ENCODE measurements around the gene OPA1. TPM values are rescaled to one million over a fixed set of nuclear protein-coding genes. Genes with fewer than 3 reads are reported as not detected.

Gene OPA1
- total and polyA plus RNA-seq, 2 of the 13 experiments (the other 11 are each of a cell fraction or from before 2014, with no cell fraction given) = 26.7 to 78.5 TPM

GRCh38 chr3:193640165-193640715 lies 47.2 kb downstream of the OPA1 start (continued):
- TF ChIP-seq, protein P1, sequence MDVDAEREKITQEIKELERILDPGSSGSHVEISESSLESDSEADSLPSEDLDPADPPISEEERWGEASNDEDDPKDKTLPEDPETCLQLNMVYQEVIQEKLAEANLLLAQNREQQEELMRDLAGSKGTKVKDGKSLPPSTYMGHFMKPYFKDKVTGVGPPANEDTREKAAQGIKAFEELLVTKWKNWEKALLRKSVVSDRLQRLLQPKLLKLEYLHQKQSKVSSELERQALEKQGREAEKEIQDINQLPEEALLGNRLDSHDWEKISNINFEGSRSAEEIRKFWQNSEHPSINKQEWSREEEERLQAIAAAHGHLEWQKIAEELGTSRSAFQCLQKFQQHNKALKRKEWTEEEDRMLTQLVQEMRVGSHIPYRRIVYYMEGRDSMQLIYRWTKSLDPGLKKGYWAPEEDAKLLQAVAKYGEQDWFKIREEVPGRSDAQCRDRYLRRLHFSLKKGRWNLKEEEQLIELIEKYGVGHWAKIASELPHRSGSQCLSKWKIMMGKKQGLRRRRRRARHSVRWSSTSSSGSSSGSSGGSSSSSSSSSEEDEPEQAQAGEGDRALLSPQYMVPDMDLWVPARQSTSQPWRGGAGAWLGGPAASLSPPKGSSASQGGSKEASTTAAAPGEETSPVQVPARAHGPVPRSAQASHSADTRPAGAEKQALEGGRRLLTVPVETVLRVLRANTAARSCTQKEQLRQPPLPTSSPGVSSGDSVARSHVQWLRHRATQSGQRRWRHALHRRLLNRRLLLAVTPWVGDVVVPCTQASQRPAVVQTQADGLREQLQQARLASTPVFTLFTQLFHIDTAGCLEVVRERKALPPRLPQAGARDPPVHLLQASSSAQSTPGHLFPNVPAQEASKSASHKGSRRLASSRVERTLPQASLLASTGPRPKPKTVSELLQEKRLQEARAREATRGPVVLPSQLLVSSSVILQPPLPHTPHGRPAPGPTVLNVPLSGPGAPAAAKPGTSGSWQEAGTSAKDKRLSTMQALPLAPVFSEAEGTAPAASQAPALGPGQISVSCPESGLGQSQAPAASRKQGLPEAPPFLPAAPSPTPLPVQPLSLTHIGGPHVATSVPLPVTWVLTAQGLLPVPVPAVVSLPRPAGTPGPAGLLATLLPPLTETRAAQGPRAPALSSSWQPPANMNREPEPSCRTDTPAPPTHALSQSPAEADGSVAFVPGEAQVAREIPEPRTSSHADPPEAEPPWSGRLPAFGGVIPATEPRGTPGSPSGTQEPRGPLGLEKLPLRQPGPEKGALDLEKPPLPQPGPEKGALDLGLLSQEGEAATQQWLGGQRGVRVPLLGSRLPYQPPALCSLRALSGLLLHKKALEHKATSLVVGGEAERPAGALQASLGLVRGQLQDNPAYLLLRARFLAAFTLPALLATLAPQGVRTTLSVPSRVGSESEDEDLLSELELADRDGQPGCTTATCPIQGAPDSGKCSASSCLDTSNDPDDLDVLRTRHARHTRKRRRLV (CRISPR knock-in tag; IDR thresholded peaks at IDR 0.05) = no peak
- no peak for TF ChIP-seq HDAC1 (CRISPR knock-in tag; IDR thresholded peaks at IDR 0.05)
- TF ChIP-seq CCAR2 (optimal IDR thresholded peaks at IDR 0.05; ENCODE audit: low read depth, low read length) = no peak

GRCh38 chr3:193640728-193641439 lies 47.9 kb downstream of the OPA1 start:
- FAIRE-seq (no peak), ATAC-seq (no peak), DNase-seq (ENCODE audit: low spot score) (no peak)
- Histone ChIP-seq H3K4me3 (replicated peaks in 1 of 3; ENCODE audit: insufficient read depth in 1 of 3, low read depth in 2 of 3, low read length in 3 of 3) (no peak overlapping the region), H3K36me3 (replicated peaks in 1 of 2; ENCODE audit: control insufficient read depth in 1 of 2, insufficient read depth in 2 of 2, low read length in 2 of 2) (peaks cover 8 to 65% of the 10 kb centered on the region in 2 experiments), H3K27ac (ENCODE audit: extremely low read length, insufficient read depth, low read length) (no peak overlapping the region), H3K79me2 (ENCODE audit: insufficient read depth, low read length) (no peaks in the 10 kb centered on the region), H3K27me3 (ENCODE audit: control insufficient read depth in 1 of 2, insufficient read depth in 2 of 2, low read length in 2 of 2) (no peaks in the 10 kb centered on the region), H4K20me1 (ENCODE audit: insufficient read depth, low read length) (no peaks in the 10 kb centered on the region), H3K9me3 (ENCODE audit: low read length) (no peaks in the 10 kb centered on the region), H2AFZ (ENCODE audit: low read length) (no peak overlapping the region), H3K9ac (ENCODE audit: insufficient read depth, low read depth, low read length) (no peak overlapping the region), H3K4me2 (ENCODE audit: low read depth, low read length) (no peak overlapping the region), H3K4me1 (ENCODE audit: insufficient read depth, low read length) (no peaks in the 10 kb centered on the region)
- no TSS peak for BruUV-seq (replicated peaks)
- in situ Hi-C loops (cut with HindIII; ENCODE audit: extremely low pct_ligation_motif_present, low pct_unique_long_range_greater_than_20kb) (no loop called here), intact Hi-C loops (cut with micrococcal nuclease; ENCODE audit: unreplicated experiment) (no loop called here)
- TF ChIP-seq ZNF589 (CRISPR knock-in tag; conservative IDR thresholded peaks at IDR 0.05) (no peak), ZFAT (CRISPR knock-in tag; conservative IDR thresholded peaks at IDR 0.05) (no peak), ZNF644 (CRISPR knock-in tag; IDR thresholded peaks at IDR 0.05; ENCODE audit: low read depth) (no peak), MIXL1 (CRISPR knock-in tag; IDR thresholded peaks at IDR 0.05) (no peak), SKI (IDR thresholded peaks at IDR 0.05; ENCODE audit: partially characterized antibody) (no peak), ZFP82 (CRISPR knock-in tag; IDR thresholded peaks at IDR 0.05; ENCODE audit: borderline replicate concordance) (no peak), PCBP1 (IDR thresholded peaks at IDR 0.05; ENCODE audit: borderline replicate concordance, low read depth, low read length) (no peak), DMAP1 (CRISPR knock-in tag; IDR thresholded peaks at IDR 0.05) (no peak), PCBP2 (optimal IDR thresholded peaks at IDR 0.05; ENCODE audit: low read depth, low read length, poor library complexity, severe bottlenecking) (no peak)
- WGBS (ENCODE audit: low lambda C conversion rate) = 92% methylated on average over 4 of the region's 4 CpGs
- ChIA-PET POLR2A (no interaction called here), CTCF (ENCODE audit: low intra/inter-chr PET ratio, low total read pairs) (no interaction called here)
